Transverse colon (tissue), 4 donors: ENCODE measurements around the gene RMND1. TPM values are rescaled to one million over a fixed set of nuclear protein-coding genes. Genes with fewer than 3 reads are reported as not detected.

Source experiments
- DNase-seq: peaks from one replicate; pipeline ENCODE4 v3.0.0-alpha.2; 2019
- H3K27ac ChIP-seq, 4 donors: fragments of 200-600 bp; sonication (generic); 2 replicates each; pipeline ENCODE4 v1.5.1; 2016 to 2018; ENCODE audit warnings: inconsistent platforms in 4 of 4
- H3K27me3 ChIP-seq: fragments of 200-600 bp; sonication (generic); 2 replicates; pipeline ENCODE4 v1.5.1; 2017; ENCODE audit warnings: inconsistent platforms
- H3K36me3 ChIP-seq, 4 donors: fragments of 200-600 bp; sonication (generic); 2 replicates each; pipeline ENCODE4 v1.5.1; 2017 to 2019; ENCODE audit warnings: inconsistent platforms in 4 of 4
- H3K4me1 ChIP-seq, 4 donors: fragments of 200-600 bp; sonication (generic); 2 replicates each; pipeline ENCODE4 v1.5.1; 2017 to 2020; ENCODE audit warnings: inconsistent platforms in 4 of 4
- H3K4me3 ChIP-seq, 4 donors: fragments of 200-600 bp; sonication (generic); 1 replicate in 1 of 4; 2 replicates in 3 of 4; pipeline versions ENCODE4 v1.5.1 to v1.6.1; 2017 to 2019; ENCODE audit warnings: inconsistent platforms in 4 of 4
- H3K9me3 ChIP-seq, 2 donors: fragments of 200-600 bp; sonication (generic); 2 replicates each; pipeline ENCODE4 v1.5.1; 2017 to 2019; ENCODE audit warnings: inconsistent platforms in 2 of 2
- EP300 ChIP-seq: sonication (generic); formaldehyde crosslinking; IDR thresholded peaks from one replicate; pipeline ENCODE4 v1.6.1; 2017; ENCODE audit warnings: antibody characterized with exemption, low read depth
- POLR2A ChIP-seq: fragments of 450-650 bp; IDR thresholded peaks from one replicate; pipeline ENCODE4 v1.6.1; 2016; ENCODE audit warnings: antibody characterized with exemption, mild to moderate bottlenecking, moderate library complexity
- POLR2AphosphoS5 ChIP-seq, 3 donors: sonication (generic); formaldehyde crosslinking; IDR thresholded peaks; one replicate each; pipeline ENCODE4 v1.6.1; 2016; ENCODE audit warnings: antibody characterized with exemption in 3 of 3
- WGBS, 2 donors: methylation state at CpG; one replicate each; pipeline ENCODE4 v1.1.5; 2018; ENCODE audit warnings: low coverage in 1 of 2; 5-methylcytosine and 5-hydroxymethylcytosine counted together
- in situ Hi-C, 4 donors: fragments of 200-750 bp; cut with MboI; loops; one replicate each; pipeline versions ENCODE4 v1.15.0 to v1.15.1; 2017; ENCODE audit warnings: low sequenced_read_pairs in 3 of 4, low pct_ligation_motif_present in 1 of 4, low pct_unique_long_range_greater_than_20kb in 1 of 4
- intact Hi-C: fragments of 100-400 bp; cut with DNase I; formaldehyde crosslinking; loops from one replicate; pipeline ENCODE4 v1.15.1; 2023; ENCODE audit warnings: low total_unique reads
- total RNA-seq, 4 donors: library from RNA; depleted of rRNA; stranded (reverse); fragments of >200 nt; gene quantifications; one replicate each; pipeline ENCODE4 v1.1.0, GENCODE V29; 2016
- TF ChIP-seq, protein P1 (sequence below), 5 experiments: fragments of 200-600 bp in 3 of 5; fragments of 450-650 bp in 2 of 5; sonication (generic) in 3 of 5; IDR thresholded peaks; 1 replicate in 2 of 5; 2 replicates in 3 of 5; pipeline ENCODE4 v1.5.1; 2016 to 2017; ENCODE audit warnings: antibody characterized with exemption in 5 of 5, inconsistent platforms in 3 of 5, mild to moderate bottlenecking in 2 of 5, moderate library complexity in 1 of 5

Gene RMND1
- total RNA-seq, 4 donors from 2014 or later: 5.6 to 29.2 (median 17.5) TPM

DNA sequence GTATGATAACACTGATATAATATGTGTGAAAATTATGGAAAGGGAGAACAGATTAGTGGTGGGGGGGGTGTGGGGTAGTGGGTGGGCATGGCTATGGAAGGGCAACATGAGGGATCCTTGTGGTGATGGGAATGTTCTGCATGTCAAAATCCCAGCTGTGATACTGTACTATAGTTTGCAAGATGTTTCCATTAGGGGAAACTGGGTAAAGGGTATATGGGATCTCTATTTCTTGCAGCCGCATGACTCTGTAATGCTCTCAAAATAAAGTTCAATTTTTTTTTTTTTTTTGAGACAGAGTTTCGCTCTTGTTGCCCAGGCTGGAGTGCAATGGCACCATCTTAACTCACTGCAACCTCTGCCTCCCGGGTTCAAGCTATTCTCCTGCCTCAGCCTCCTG, 74.8 kb downstream of the RMND1 start:
- WGBS, 2 donors: 70 to 83% methylated on average over 2 to 3 of the region's 3 CpGs
- in situ Hi-C loops (no loop called here), intact Hi-C loops (no loop called here)
- TF ChIP-seq POLR2AphosphoS5 (IDR thresholded peaks at IDR 0.05): no peak
- no peak for TF ChIP-seq EP300
- TF ChIP-seq, protein P1, sequence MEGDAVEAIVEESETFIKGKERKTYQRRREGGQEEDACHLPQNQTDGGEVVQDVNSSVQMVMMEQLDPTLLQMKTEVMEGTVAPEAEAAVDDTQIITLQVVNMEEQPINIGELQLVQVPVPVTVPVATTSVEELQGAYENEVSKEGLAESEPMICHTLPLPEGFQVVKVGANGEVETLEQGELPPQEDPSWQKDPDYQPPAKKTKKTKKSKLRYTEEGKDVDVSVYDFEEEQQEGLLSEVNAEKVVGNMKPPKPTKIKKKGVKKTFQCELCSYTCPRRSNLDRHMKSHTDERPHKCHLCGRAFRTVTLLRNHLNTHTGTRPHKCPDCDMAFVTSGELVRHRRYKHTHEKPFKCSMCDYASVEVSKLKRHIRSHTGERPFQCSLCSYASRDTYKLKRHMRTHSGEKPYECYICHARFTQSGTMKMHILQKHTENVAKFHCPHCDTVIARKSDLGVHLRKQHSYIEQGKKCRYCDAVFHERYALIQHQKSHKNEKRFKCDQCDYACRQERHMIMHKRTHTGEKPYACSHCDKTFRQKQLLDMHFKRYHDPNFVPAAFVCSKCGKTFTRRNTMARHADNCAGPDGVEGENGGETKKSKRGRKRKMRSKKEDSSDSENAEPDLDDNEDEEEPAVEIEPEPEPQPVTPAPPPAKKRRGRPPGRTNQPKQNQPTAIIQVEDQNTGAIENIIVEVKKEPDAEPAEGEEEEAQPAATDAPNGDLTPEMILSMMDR (IDR thresholded peaks at IDR 0.05): no peak
- no peak for TF ChIP-seq POLR2A
- no peaks in the 10 kb centered on the region for H3K9me3 ChIP-seq
- H3K36me3 ChIP-seq: peaks cover 0 to 6% (median 0%) of the 10 kb centered on the region in 4 donors
- no peaks in the 10 kb centered on the region for H3K27me3 ChIP-seq
- no peak for DNase-seq
- no peak overlapping the region for H3K27ac ChIP-seq
- peaks cover 4 to 19% (median 7%) of the 10 kb centered on the region in 4 donors for H3K4me1 ChIP-seq
- no peak overlapping the region for H3K4me3 ChIP-seq

GRCh38 chr6:151376440-151376839, 75.5 kb downstream of the RMND1 start:
- in situ Hi-C loops: no loop called here
- peaks cover 4 to 19% (median 7%) of the 10 kb centered on the region in 4 donors for H3K4me1 ChIP-seq
- peaks cover 0 to 8% (median 0%) of the 10 kb centered on the region in 4 donors for H3K36me3 ChIP-seq

DNA sequence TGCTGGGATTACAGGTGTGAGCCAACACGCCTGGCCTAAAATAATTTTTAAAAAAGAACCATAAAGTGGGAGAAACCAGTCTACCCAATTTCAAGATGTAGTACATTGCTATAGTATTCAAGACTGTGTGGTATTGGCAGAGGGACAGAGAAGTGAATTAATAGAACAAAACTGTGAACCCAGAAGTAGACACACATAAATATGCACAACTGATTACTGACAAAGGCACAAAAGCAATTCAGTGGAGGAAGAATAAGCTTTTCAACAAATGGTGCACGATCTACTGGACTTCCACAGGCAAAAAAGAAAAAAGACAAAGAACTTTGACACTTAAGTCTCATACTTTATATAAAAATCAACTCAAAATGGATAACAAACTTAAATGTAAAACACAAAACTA, 76.1 kb downstream of the RMND1 start:
- Histone ChIP-seq H3K27ac (no peak overlapping the region), H3K36me3 (peaks cover 0 to 8% (median 0%) of the 10 kb centered on the region in 4 donors), H3K27me3 (no peaks in the 10 kb centered on the region), H3K4me1 (peaks cover 4 to 17% (median 7%) of the 10 kb centered on the region in 4 donors), H3K4me3 (no peak overlapping the region), H3K9me3 (no peaks in the 10 kb centered on the region)
- intact Hi-C loops (no loop called here), in situ Hi-C loops (no loop called here)
- WGBS, 2 donors: 93 to 95% methylated on average over 2 of the region's 2 CpGs
- DNase-seq: no peak
- TF ChIP-seq POLR2A: no peak
- TF ChIP-seq POLR2AphosphoS5 (IDR thresholded peaks at IDR 0.05): no peak

More at GRCh38 chr6:151376440-151376839, 75.5 kb downstream of the RMND1 start:
- no peak for TF ChIP-seq POLR2A
- TF ChIP-seq EP300: no peak
- TF ChIP-seq POLR2AphosphoS5 (IDR thresholded peaks at IDR 0.05): no peak
- TF ChIP-seq, protein P1 (IDR thresholded peaks at IDR 0.05): no peak
- H3K9me3 ChIP-seq: no peaks in the 10 kb centered on the region
- no peaks in the 10 kb centered on the region for H3K27me3 ChIP-seq
- no peak for DNase-seq
- H3K4me3 ChIP-seq: no peak overlapping the region
- WGBS, 2 donors: 57 to 66% methylated on average over 1 of the region's 1 CpG
- no peak overlapping the region for H3K27ac ChIP-seq
- intact Hi-C loops: no loop called here

DNA sequence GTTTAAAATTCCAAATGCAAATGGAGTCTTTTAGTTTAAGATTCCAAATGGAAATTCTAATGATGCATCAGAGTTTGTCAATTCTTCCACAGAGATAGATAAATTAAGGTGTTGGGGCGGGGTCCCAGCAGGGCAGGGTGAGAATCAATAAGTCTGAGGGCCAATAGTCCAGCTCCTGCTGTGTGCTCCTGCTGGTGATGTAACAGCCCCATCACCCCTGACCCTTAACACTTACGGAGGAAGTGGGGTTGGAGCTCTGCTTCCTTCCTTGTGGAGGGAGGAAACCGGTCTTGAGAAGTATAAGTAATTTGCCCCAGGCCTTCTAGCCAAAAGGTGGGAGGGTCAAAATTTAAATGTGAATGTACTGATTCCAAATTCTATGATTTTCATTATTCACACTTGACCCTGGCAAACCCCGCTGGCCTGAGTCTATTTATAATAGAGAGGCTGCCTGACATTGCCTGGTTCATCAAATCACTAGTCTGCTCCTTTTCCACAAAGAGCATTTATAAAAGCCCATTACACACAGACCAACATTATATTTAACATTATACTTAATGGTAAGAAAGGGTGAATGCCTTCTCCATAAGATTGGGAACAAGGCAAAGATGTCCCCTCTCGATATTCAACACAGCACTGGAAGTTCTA, 77.8 kb downstream of the RMND1 start:
- Histone ChIP-seq H3K4me3 (no peak overlapping the region), H3K36me3 (peaks cover 0 to 8% (median 0%) of the 10 kb centered on the region in 4 donors), H3K4me1 (peaks cover 0 to 9% (median 1%) of the 10 kb centered on the region in 4 donors), H3K27me3 (no peaks in the 10 kb centered on the region), H3K9me3 (no peaks in the 10 kb centered on the region), H3K27ac (peak overlapping the region in 1 of 4 donors; percentile 3)
- intact Hi-C loops (loop anchor here (5.0 kb wide), 1 partner anchor 1622 kb away; no protein-coding TSS in a partner anchor), in situ Hi-C loops (no loop called here)
- TF ChIP-seq, protein P1 (IDR thresholded peaks at IDR 0.05): no peak
- TF ChIP-seq POLR2A (no peak), POLR2AphosphoS5 (IDR thresholded peaks at IDR 0.05) (no peak), EP300 (no peak)
- no peak for DNase-seq
- WGBS, 2 donors: 81 to 96% methylated on average over 3 to 5 of the region's 5 CpGs
